Measurements from ENCODE around the gene PAFAH2. TPM values are rescaled to one million over a fixed set of nuclear protein-coding genes. Genes with fewer than 3 reads are reported as not detected.

Gene PAFAH2
- total RNA-seq, 2 experiments from 2014 or later = 5.9 to 7.3 TPM

DNA sequence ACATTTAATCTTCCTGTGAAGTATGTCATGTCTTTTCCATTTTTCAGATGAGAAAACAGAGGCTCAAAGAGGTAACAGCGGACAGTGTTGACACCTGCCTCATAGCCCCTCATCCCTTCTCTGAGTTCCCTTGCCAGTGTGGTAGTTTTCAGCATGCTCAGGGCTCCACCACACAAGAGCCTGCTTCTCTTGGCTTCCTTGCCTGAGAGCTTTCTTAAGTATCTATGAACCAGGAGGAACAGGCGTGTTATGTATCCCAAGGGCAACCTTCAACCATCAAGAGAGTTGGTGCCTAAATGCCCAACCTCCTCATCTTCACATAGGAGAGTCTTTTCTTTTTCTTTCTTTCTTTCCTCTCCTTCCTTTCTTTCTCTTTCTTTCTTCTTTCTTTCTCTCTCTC is 5.9 kb upstream of the PAFAH2 start:
- Mint-ChIP-seq H3K27ac (no peak overlapping the region), H3K4me1 (ENCODE audit: low read depth) (no peaks in the 10 kb centered on the region), H3K36me3 (no peaks in the 10 kb centered on the region), H3K9me3 (no peaks in the 10 kb centered on the region), H3K4me3 (no peak overlapping the region), H3K27me3 (peaks cover 4% of the 10 kb centered on the region)
- ChIA-PET POLR2A (no interaction called here), CTCF (interaction anchor here (0.8 to 13.1 kb wide), 2 partner anchors 32 to 108 kb away, joined by 3 to 260 read pairs; no protein-coding TSS in a partner anchor)
- no peak for DNase-seq
- intact Hi-C loops (cut with micrococcal nuclease) = no loop called here

GRCh38 chr1:26003262-26003661 is 5.4 kb upstream of the PAFAH2 start:
- CTCF ChIA-PET = interaction anchor here (0.6 to 13.1 kb wide), 3 partner anchors 33 to 297 kb away, joined by 3 to 260 read pairs (median 3); no protein-coding TSS in a partner anchor
- peaks cover 4% of the 10 kb centered on the region for H3K4me1 Mint-ChIP-seq (ENCODE audit: low read depth)

GRCh38 chr1:25999041-25999800 is 1.4 kb upstream of the PAFAH2 start:
- no peak overlapping the region for H3K4me3 Mint-ChIP-seq
- intact Hi-C loops (cut with micrococcal nuclease) = loop anchor here (2.0 to 10.0 kb wide), 2 partner anchors 36 to 374 kb away; no protein-coding TSS in a partner anchor
- H3K27ac Mint-ChIP-seq = no peak overlapping the region
- peaks cover under 1% of the 10 kb centered on the region for H3K27me3 Mint-ChIP-seq
- H3K9me3 Mint-ChIP-seq = no peaks in the 10 kb centered on the region
- H3K4me1 Mint-ChIP-seq (ENCODE audit: low read depth) = peaks cover 15% of the 10 kb centered on the region
- ChIA-PET CTCF (interaction anchor here (1.1 to 13.1 kb wide), 4 partner anchors 25 to 103 kb away, joined by 3 to 260 read pairs (median 6); no protein-coding TSS in a partner anchor), POLR2A (interaction anchor here (1.9 kb wide), 1 partner anchor 95 kb away, joined by 7 read pairs; no protein-coding TSS in a partner anchor)
- DNase-seq = no peak
- no peaks in the 10 kb centered on the region for H3K36me3 Mint-ChIP-seq

More at GRCh38 chr1:26003262-26003661, 5.4 kb upstream of the PAFAH2 start:
- peaks cover 4% of the 10 kb centered on the region for H3K27me3 Mint-ChIP-seq
- H3K4me3 Mint-ChIP-seq = no peak overlapping the region
- POLR2A ChIA-PET = no interaction called here
- H3K9me3 Mint-ChIP-seq = no peaks in the 10 kb centered on the region
- no peaks in the 10 kb centered on the region for H3K36me3 Mint-ChIP-seq
- H3K27ac Mint-ChIP-seq = no peak overlapping the region
- intact Hi-C loops (cut with micrococcal nuclease) = no loop called here
- no peak for DNase-seq

DNA sequence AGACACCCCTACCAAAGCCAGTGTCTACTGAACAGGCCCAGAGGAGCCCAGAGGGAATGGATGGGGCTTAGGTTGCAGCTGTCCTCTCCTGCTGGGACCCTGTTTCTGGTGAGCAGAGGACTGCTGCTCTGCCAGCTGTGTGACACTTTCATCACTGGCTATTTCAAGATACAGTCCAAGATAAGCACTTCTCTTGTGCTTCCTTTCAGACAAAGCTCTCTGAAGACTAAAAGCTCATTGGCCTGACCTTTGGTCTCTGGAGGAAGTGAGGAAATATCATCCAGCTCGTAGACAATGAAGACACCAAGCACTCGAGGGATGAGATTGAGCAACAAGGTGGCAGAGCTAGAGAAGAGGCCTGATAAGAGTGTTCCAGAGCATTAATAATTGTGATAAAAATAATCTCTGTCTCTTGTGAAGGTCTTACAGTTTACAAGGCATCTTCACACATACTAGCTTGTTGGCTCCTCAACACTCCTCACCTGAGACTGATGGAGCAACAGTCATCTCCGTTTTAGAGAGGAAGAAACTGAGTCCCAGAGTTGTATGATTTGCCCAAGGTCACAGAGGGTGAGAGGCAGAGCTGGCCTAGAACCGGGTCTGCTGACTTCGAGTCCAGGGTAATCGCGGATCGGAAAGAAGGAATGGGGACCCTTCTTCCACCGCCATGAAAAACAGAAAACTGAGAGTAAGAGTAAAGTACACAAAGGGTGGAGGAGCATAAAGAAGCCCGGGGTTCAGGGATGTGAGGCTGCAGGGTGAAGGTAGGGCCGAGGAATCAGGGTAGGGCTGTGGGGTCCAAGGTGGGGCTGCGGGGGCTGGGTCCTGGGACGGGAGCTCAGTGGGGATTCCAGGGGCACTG is 666 bp downstream of the PAFAH2 start:
- Mint-ChIP-seq H3K27me3 (no peaks in the 10 kb centered on the region), H3K9me3 (no peaks in the 10 kb centered on the region), H3K4me1 (ENCODE audit: low read depth) (peaks cover 28% of the 10 kb centered on the region), H3K4me3 (peak overlapping the region; percentile 96), H3K27ac (peak overlapping the region; percentile 96), H3K36me3 (no peaks in the 10 kb centered on the region)
- peak; percentile 16 for DNase-seq
- POLR2A ChIA-PET = interaction anchor here (0.7 to 2.1 kb wide), 7 partner anchors 10 to 178 kb away, joined by 3 to 20 read pairs (median 6); partner anchors contain the start of genes MTFR1L and STMN1
- CTCF ChIA-PET = interaction anchor here (0.7 to 13.1 kb wide), 20 partner anchors 10 to 237 kb away, joined by 3 to 260 read pairs (median 4); partner anchors contain the start of genes CEP85, MTFR1L and PAQR7
- intact Hi-C loops (cut with micrococcal nuclease) = loop anchor here (10.0 kb wide), 1 partner anchor 372 kb away; no protein-coding TSS in a partner anchor

GRCh38 chr1:25994402-25995150 is 3.3 kb downstream of the PAFAH2 start:
- Mint-ChIP-seq H3K4me1 (ENCODE audit: low read depth) (peaks cover 43% of the 10 kb centered on the region), H3K27me3 (no peaks in the 10 kb centered on the region), H3K36me3 (no peaks in the 10 kb centered on the region), H3K4me3 (no peak overlapping the region), H3K9me3 (no peaks in the 10 kb centered on the region), H3K27ac (no peak overlapping the region)
- ChIA-PET POLR2A (interaction anchor here (1.1 kb wide), 1 partner anchor 89 kb away, joined by 3 read pairs; no protein-coding TSS in a partner anchor), CTCF (interaction anchor here (13.1 kb wide), 1 partner anchor 98 kb away, joined by 260 read pairs; no protein-coding TSS in a partner anchor)
- DNase-seq = no peak
- intact Hi-C loops (cut with micrococcal nuclease) = loop anchor here (10.0 kb wide), 1 partner anchor 370 kb away; no protein-coding TSS in a partner anchor

DNA sequence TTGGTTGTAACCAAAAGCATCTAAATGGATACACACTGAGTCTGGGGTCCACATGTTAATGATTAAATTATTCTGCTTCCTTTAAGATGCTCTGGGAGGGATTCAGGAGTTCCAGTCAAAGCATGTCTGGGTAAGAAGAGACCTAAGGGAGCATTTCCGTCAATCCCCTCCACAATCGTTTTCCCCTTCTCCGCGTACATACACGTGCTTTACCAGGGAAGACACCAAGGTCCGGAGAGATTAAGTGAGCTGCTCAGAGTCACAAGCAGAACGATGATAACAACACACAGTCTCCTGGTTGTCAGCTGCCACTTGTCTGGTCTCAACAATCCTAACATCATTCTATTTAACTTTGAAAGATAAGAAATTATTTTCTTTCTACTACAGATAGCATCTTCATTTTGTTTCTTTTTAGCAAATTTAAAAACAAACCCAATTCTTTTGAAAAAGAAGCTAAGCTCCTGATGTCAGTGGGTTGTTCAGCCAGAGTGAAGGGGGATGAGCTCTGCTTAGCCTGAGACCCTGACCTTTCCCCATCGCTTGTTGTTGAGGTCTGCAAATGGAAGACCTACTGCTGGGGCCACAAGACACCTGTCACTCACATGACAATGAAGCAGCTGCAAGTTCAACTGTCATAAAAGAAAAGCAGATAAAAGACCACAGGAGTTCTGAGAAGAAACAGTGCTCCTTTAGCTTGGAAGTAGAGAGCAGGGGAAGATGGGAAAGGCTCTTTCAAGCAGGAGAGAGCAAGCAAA is 4.5 kb downstream of the PAFAH2 start:
- H3K27me3 Mint-ChIP-seq = no peaks in the 10 kb centered on the region
- DNase-seq = no peak
- POLR2A ChIA-PET = interaction anchor here (0.5 to 1.1 kb wide), 2 partner anchors 88 to 408 kb away, joined by 3 to 4 read pairs; no protein-coding TSS in a partner anchor
- no peak overlapping the region for H3K27ac Mint-ChIP-seq
- no peak overlapping the region for H3K4me3 Mint-ChIP-seq
- no peaks in the 10 kb centered on the region for H3K36me3 Mint-ChIP-seq
- CTCF ChIA-PET = interaction anchor here (13.1 kb wide), 1 partner anchor 97 kb away, joined by 260 read pairs; no protein-coding TSS in a partner anchor
- H3K4me1 Mint-ChIP-seq (ENCODE audit: low read depth) = peaks cover 48% of the 10 kb centered on the region
- no peaks in the 10 kb centered on the region for H3K9me3 Mint-ChIP-seq
- intact Hi-C loops (cut with micrococcal nuclease) = loop anchor here (10.0 kb wide), 1 partner anchor 369 kb away; no protein-coding TSS in a partner anchor

GRCh38 chr1:25992689-25993171 is 5.1 kb downstream of the PAFAH2 start:
- Mint-ChIP-seq H3K9me3 (no peaks in the 10 kb centered on the region), H3K27me3 (no peaks in the 10 kb centered on the region), H3K27ac (no peak overlapping the region), H3K4me1 (ENCODE audit: low read depth) (peaks cover 45% of the 10 kb centered on the region), H3K4me3 (no peak overlapping the region), H3K36me3 (no peaks in the 10 kb centered on the region)
- no peak for DNase-seq
- CTCF ChIA-PET = interaction anchor here (1.2 to 13.1 kb wide), 3 partner anchors 13 to 97 kb away, joined by 3 to 260 read pairs (median 28); no protein-coding TSS in a partner anchor
- intact Hi-C loops (cut with micrococcal nuclease) = loop anchor here (10.0 kb wide), 1 partner anchor 368 kb away; no protein-coding TSS in a partner anchor
- POLR2A ChIA-PET = no interaction called here

GRCh38 chr1:25991937-25992688 is 5.8 kb downstream of the PAFAH2 start:
- Mint-ChIP-seq H3K4me1 (ENCODE audit: low read depth) (peaks cover 42% of the 10 kb centered on the region), H3K9me3 (no peaks in the 10 kb centered on the region), H3K27me3 (no peaks in the 10 kb centered on the region), H3K36me3 (peaks cover 3% of the 10 kb centered on the region), H3K27ac (no peak overlapping the region), H3K4me3 (no peak overlapping the region)
- CTCF ChIA-PET = interaction anchor here (1.2 to 2.8 kb wide), 2 partner anchors 13 to 96 kb away, joined by 3 to 28 read pairs; no protein-coding TSS in a partner anchor
- POLR2A ChIA-PET = no interaction called here
- no peak for DNase-seq
- intact Hi-C loops (cut with micrococcal nuclease) = loop anchor here (10.0 kb wide), 1 partner anchor 367 kb away; no protein-coding TSS in a partner anchor

DNA sequence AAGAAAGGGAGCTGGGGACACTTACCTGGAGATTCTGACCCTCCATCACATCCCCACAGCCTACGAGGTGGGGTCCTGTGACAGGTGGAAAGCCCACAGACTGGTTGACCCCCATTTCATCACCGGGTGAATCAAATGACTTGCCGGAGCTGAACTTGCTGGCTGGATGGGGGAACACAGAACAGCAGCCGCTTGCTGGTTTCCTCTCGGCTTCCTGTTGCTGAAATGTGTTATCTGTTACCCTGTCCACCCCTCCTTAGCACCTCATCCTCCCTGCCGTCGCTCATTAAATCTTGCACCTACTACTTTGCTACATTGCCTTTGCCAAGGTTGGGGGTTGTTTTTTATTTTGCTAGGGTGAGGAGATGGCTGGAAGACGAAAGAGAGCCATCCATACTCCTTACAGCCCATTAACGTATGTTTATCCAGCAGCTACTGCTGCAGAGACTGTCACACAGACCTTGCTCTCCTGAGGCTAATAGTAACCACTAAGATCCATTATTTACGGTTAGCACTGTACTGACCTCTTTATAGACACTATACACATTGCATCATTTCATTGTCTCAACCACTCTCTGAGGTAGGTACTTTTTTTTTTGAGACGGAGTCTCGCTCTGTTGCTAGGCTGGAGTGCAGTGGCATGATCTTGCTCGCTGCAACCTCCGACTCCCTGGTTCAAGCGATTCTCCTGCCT is 7.0 kb downstream of the PAFAH2 start:
- ChIA-PET CTCF (interaction anchor here (0.7 to 2.8 kb wide), 5 partner anchors 44 to 244 kb away, joined by 3 to 28 read pairs (median 5); no protein-coding TSS in a partner anchor), POLR2A (interaction anchor here (0.5 to 0.6 kb wide), 2 partner anchors 91 to 550 kb away, joined by 3 read pairs; no protein-coding TSS in a partner anchor)
- no peaks in the 10 kb centered on the region for H3K27me3 Mint-ChIP-seq
- DNase-seq = peak; percentile 62
- H3K36me3 Mint-ChIP-seq = peaks cover 3% of the 10 kb centered on the region
- intact Hi-C loops (cut with micrococcal nuclease) = loop anchor here (10.0 kb wide), 1 partner anchor 366 kb away; no protein-coding TSS in a partner anchor
- no peaks in the 10 kb centered on the region for H3K9me3 Mint-ChIP-seq
- peak overlapping the region; percentile 62 for H3K4me3 Mint-ChIP-seq
- H3K27ac Mint-ChIP-seq = peak overlapping the region; percentile 2
- peaks cover 36% of the 10 kb centered on the region for H3K4me1 Mint-ChIP-seq (ENCODE audit: low read depth)

Measured in activated CD4-positive, alpha-beta memory T cell treated with anti-CD3 and anti-CD28 coated beads for 36 hours (primary cell).